ENCODE measurements around the gene ATP8A2. TPM values are rescaled to one million over a fixed set of nuclear protein-coding genes. Genes with fewer than 3 reads are reported as not detected.

ATP8A2 gene
- total and polyA plus RNA-seq, 4 donors, result 0.13 to 0.29 (median 0.24) TPM; not detected in 1

GRCh38 chr13:25707726-25708125, 336.0 kb downstream of the ATP8A2 start:
- no peaks in the 10 kb centered on the region for H3K36me3 ChIP-seq (ENCODE audit: control insufficient read depth in 1 of 2, insufficient read depth in 2 of 2, low read length in 1 of 2)
- intact Hi-C loops (cut with DNase I), result no loop called here
- H3K9me3 ChIP-seq (ENCODE audit: control insufficient read depth, low read length), result no peaks in the 10 kb centered on the region
- DNase-seq, result no peak
- H3K4me3 ChIP-seq (ENCODE audit: low read length in 2 of 2), result no peak overlapping the region
- H3K27ac ChIP-seq (ENCODE audit: low read depth in 1 of 2, low read length in 2 of 2), result no peak overlapping the region
- WGBS, 2 donors, result 62 to 71% methylated on average over 1 of the region's 1 CpG
- H3K27me3 ChIP-seq (ENCODE audit: control insufficient read depth in 1 of 2, insufficient read depth in 2 of 2, low read length in 1 of 2), result no peaks in the 10 kb centered on the region
- no peak for ATAC-seq (ENCODE audit: low FRiP score)
- H3K4me1 ChIP-seq (ENCODE audit: control insufficient read depth in 1 of 2, insufficient read depth in 2 of 2, low read length in 2 of 2), result peaks cover 0 to 4% of the 10 kb centered on the region in 2 donors

GRCh38 chr13:25708268-25708667, 336.5 kb downstream of the ATP8A2 start:
- DNase-seq (no peak), ATAC-seq (ENCODE audit: low FRiP score) (no peak)
- Histone ChIP-seq H3K9me3 (ENCODE audit: control insufficient read depth, low read length) (no peaks in the 10 kb centered on the region), H3K27ac (ENCODE audit: low read depth in 1 of 2, low read length in 2 of 2) (no peak overlapping the region), H3K4me1 (ENCODE audit: control insufficient read depth in 1 of 2, insufficient read depth in 2 of 2, low read length in 2 of 2) (peaks cover 0 to 4% of the 10 kb centered on the region in 2 donors), H3K36me3 (ENCODE audit: control insufficient read depth in 1 of 2, insufficient read depth in 2 of 2, low read length in 1 of 2) (no peaks in the 10 kb centered on the region), H3K4me3 (ENCODE audit: low read length in 2 of 2) (no peak overlapping the region), H3K27me3 (ENCODE audit: control insufficient read depth in 1 of 2, insufficient read depth in 2 of 2, low read length in 1 of 2) (no peaks in the 10 kb centered on the region)
- WGBS, 2 donors, result 47 to 57% methylated on average over 1 of the region's 1 CpG
- intact Hi-C loops (cut with DNase I), result no loop called here

- intact Hi-C loops (cut with DNase I), result no loop called here
- peaks cover 0 to 4% of the 10 kb centered on the region in 2 donors for H3K4me1 ChIP-seq (ENCODE audit: control insufficient read depth in 1 of 2, insufficient read depth in 2 of 2, low read length in 2 of 2)
- 74 to 75% methylated on average over 2 of the region's 2 CpGs for WGBS, 2 donors
- no peaks in the 10 kb centered on the region for H3K36me3 ChIP-seq (ENCODE audit: control insufficient read depth in 1 of 2, insufficient read depth in 2 of 2, low read length in 1 of 2)
- no peak overlapping the region for H3K4me3 ChIP-seq (ENCODE audit: low read length in 2 of 2)
- no peak overlapping the region for H3K27ac ChIP-seq (ENCODE audit: low read depth in 1 of 2, low read length in 2 of 2)
- H3K9me3 ChIP-seq (ENCODE audit: control insufficient read depth, low read length), result no peaks in the 10 kb centered on the region
- DNase-seq (no peak), ATAC-seq (ENCODE audit: low FRiP score) (no peak)
- no peaks in the 10 kb centered on the region for H3K27me3 ChIP-seq (ENCODE audit: control insufficient read depth in 1 of 2, insufficient read depth in 2 of 2, low read length in 1 of 2)
These were observed 337.3 kb downstream of the ATP8A2 start for GRCh38 chr13:25709088-25709487.

GRCh38 chr13:25715760-25716159, 344.0 kb downstream of the ATP8A2 start:
- no peak overlapping the region for H3K27ac ChIP-seq (ENCODE audit: low read depth in 1 of 2, low read length in 2 of 2)
- H3K36me3 ChIP-seq (ENCODE audit: control insufficient read depth in 1 of 2, insufficient read depth in 2 of 2, low read length in 1 of 2), result no peaks in the 10 kb centered on the region
- intact Hi-C loops (cut with DNase I), result no loop called here
- H3K4me1 ChIP-seq (ENCODE audit: control insufficient read depth in 1 of 2, insufficient read depth in 2 of 2, low read length in 2 of 2), result no peaks in the 10 kb centered on the region
- no peaks in the 10 kb centered on the region for H3K9me3 ChIP-seq (ENCODE audit: control insufficient read depth, low read length)
- 58 to 59% methylated on average over 1 of the region's 1 CpG for WGBS, 2 donors
- H3K4me3 ChIP-seq (ENCODE audit: low read length in 2 of 2), result no peak overlapping the region
- no peak for DNase-seq
- ATAC-seq (ENCODE audit: low FRiP score), result no peak
- peaks cover 0 to 2% of the 10 kb centered on the region in 2 donors for H3K27me3 ChIP-seq (ENCODE audit: control insufficient read depth in 1 of 2, insufficient read depth in 2 of 2, low read length in 1 of 2)

- intact Hi-C loops (cut with DNase I), result no loop called here
- no peak for ATAC-seq (ENCODE audit: low FRiP score)
These were observed 346.0 kb downstream of the ATP8A2 start for GRCh38 chr13:25717666-25718197.

GRCh38 chr13:25719666-25720065, 347.9 kb downstream of the ATP8A2 start:
- Histone ChIP-seq H3K36me3 (ENCODE audit: control insufficient read depth in 1 of 2, insufficient read depth in 2 of 2, low read length in 1 of 2) (no peaks in the 10 kb centered on the region), H3K27ac (ENCODE audit: low read depth in 1 of 2, low read length in 2 of 2) (no peak overlapping the region), H3K9me3 (ENCODE audit: control insufficient read depth, low read length) (no peaks in the 10 kb centered on the region), H3K27me3 (ENCODE audit: control insufficient read depth in 1 of 2, insufficient read depth in 2 of 2, low read length in 1 of 2) (peaks cover 0 to 2% of the 10 kb centered on the region in 2 donors), H3K4me3 (ENCODE audit: low read length in 2 of 2) (no peak overlapping the region), H3K4me1 (ENCODE audit: control insufficient read depth in 1 of 2, insufficient read depth in 2 of 2, low read length in 2 of 2) (no peaks in the 10 kb centered on the region)
- intact Hi-C loops (cut with DNase I), result no loop called here
- WGBS, 2 donors, result 89 to 92% methylated on average over 2 of the region's 2 CpGs
- DNase-seq, result no peak
- no peak for ATAC-seq (ENCODE audit: low FRiP score)

More at GRCh38 chr13:25717666-25718197, 346.0 kb downstream of the ATP8A2 start:
- Histone ChIP-seq H3K4me1 (ENCODE audit: control insufficient read depth in 1 of 2, insufficient read depth in 2 of 2, low read length in 2 of 2) (no peaks in the 10 kb centered on the region), H3K9me3 (ENCODE audit: control insufficient read depth, low read length) (no peaks in the 10 kb centered on the region), H3K27ac (ENCODE audit: low read depth in 1 of 2, low read length in 2 of 2) (no peak overlapping the region), H3K4me3 (ENCODE audit: low read length in 2 of 2) (no peak overlapping the region), H3K27me3 (ENCODE audit: control insufficient read depth in 1 of 2, insufficient read depth in 2 of 2, low read length in 1 of 2) (peaks cover 0 to 2% of the 10 kb centered on the region in 2 donors), H3K36me3 (ENCODE audit: control insufficient read depth in 1 of 2, insufficient read depth in 2 of 2, low read length in 1 of 2) (no peaks in the 10 kb centered on the region)
- WGBS, 2 donors, result 68 to 79% methylated on average over 5 of the region's 5 CpGs
- DNase-seq, result no peak

GRCh38 chr13:25722893-25723292, 351.1 kb downstream of the ATP8A2 start:
- Histone ChIP-seq H3K27me3 (ENCODE audit: control insufficient read depth in 1 of 2, insufficient read depth in 2 of 2, low read length in 1 of 2) (peaks cover 0 to 2% of the 10 kb centered on the region in 2 donors), H3K4me1 (ENCODE audit: control insufficient read depth in 1 of 2, insufficient read depth in 2 of 2, low read length in 2 of 2) (no peaks in the 10 kb centered on the region), H3K4me3 (ENCODE audit: low read length in 2 of 2) (no peak overlapping the region), H3K36me3 (ENCODE audit: control insufficient read depth in 1 of 2, insufficient read depth in 2 of 2, low read length in 1 of 2) (no peaks in the 10 kb centered on the region), H3K27ac (ENCODE audit: low read depth in 1 of 2, low read length in 2 of 2) (no peak overlapping the region), H3K9me3 (ENCODE audit: control insufficient read depth, low read length) (no peaks in the 10 kb centered on the region)
- ATAC-seq (ENCODE audit: low FRiP score) (no peak), DNase-seq (no peak)
- intact Hi-C loops (cut with DNase I), result no loop called here
- WGBS, 2 donors, result 72 to 77% methylated on average over 1 of the region's 1 CpG

- Histone ChIP-seq H3K36me3 (ENCODE audit: control insufficient read depth in 1 of 2, insufficient read depth in 2 of 2, low read length in 1 of 2) (no peaks in the 10 kb centered on the region), H3K27ac (ENCODE audit: low read depth in 1 of 2, low read length in 2 of 2) (no peak overlapping the region), H3K4me3 (ENCODE audit: low read length in 2 of 2) (no peak overlapping the region), H3K4me1 (ENCODE audit: control insufficient read depth in 1 of 2, insufficient read depth in 2 of 2, low read length in 2 of 2) (no peaks in the 10 kb centered on the region), H3K9me3 (ENCODE audit: control insufficient read depth, low read length) (no peaks in the 10 kb centered on the region), H3K27me3 (ENCODE audit: control insufficient read depth in 1 of 2, insufficient read depth in 2 of 2, low read length in 1 of 2) (no peaks in the 10 kb centered on the region)
- ATAC-seq (ENCODE audit: low FRiP score) (no peak), DNase-seq (no peak)
- 94 to 96% methylated on average over 3 of the region's 3 CpGs for WGBS, 2 donors
- intact Hi-C loops (cut with DNase I), result no loop called here
These were observed 353.3 kb downstream of the ATP8A2 start for GRCh38 chr13:25725104-25725503.

GRCh38 chr13:25727250-25727649, 355.5 kb downstream of the ATP8A2 start:
- Histone ChIP-seq H3K36me3 (ENCODE audit: control insufficient read depth in 1 of 2, insufficient read depth in 2 of 2, low read length in 1 of 2) (no peaks in the 10 kb centered on the region), H3K9me3 (ENCODE audit: control insufficient read depth, low read length) (no peaks in the 10 kb centered on the region), H3K27ac (ENCODE audit: low read depth in 1 of 2, low read length in 2 of 2) (no peak overlapping the region), H3K4me3 (ENCODE audit: low read length in 2 of 2) (no peak overlapping the region), H3K4me1 (ENCODE audit: control insufficient read depth in 1 of 2, insufficient read depth in 2 of 2, low read length in 2 of 2) (no peaks in the 10 kb centered on the region), H3K27me3 (ENCODE audit: control insufficient read depth in 1 of 2, insufficient read depth in 2 of 2, low read length in 1 of 2) (no peaks in the 10 kb centered on the region)
- ATAC-seq (ENCODE audit: low FRiP score) (no peak), DNase-seq (no peak)
- intact Hi-C loops (cut with DNase I), result no loop called here
- 8 to 11% methylated on average over 6 of the region's 6 CpGs for WGBS, 2 donors
